ENCODE data around the gene APH1A. TPM values are rescaled to one million over a fixed set of nuclear protein-coding genes. Genes with fewer than 3 reads are reported as not detected.
A peak's percentile ranks its signal among the peaks of the same experiment; 100 is the strongest.
"Not testable (repeated sequence)": the region's sequence is repeated elsewhere in the genome, so short reads cannot be mapped to it uniquely, and the experiment has no call there.

The APH1A gene
- total RNA-seq, 1 donor = 103 TPM

DNA sequence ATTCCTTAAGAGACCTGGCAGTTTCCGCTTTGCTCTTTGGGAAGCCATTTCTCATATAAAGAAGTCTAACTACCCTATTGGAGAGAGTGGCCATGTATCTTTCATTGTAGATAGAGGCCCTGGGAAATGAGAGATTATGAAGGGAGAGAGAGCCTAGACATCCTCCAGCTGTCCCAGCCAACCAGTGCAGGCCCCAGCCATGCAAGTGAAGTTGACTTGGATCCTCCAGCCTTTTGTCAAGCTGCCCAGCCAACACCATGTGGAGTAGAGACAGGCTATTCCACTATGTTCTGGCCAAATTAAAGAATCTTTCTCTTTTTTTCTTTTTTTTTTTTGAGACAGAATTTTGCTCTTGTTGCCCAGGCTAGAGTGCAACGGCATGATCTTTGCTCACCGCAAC is 25.8 kb downstream of the APH1A start:
- no peak for DNase-seq (ENCODE audit: low read depth)
- H3K4me3 ChIP-seq (ENCODE audit: low read depth, low read length) = no peak overlapping the region
- TF ChIP-seq CTCF (IDR thresholded peaks at IDR 0.05; ENCODE audit: insufficient read depth, low read depth, low read length) = no peak

DNA sequence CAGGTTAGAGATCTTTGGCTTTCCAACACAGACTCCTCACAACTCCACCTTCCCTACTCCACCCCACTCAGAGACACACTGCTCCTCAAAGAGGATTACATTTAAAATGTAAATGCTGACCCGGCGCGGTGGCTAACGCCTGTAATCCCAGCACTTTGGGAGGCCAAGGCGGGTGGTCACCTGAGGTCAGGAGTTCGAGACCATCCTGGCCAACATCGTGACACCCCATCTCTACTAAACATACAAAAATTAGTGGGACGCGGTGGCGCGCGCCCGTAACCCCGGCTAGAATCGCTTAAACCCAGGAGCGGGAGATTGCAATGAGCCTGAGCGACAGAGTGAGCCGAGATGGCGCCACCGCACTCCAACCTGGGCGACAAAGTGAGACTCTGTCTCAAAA is 31.1 kb downstream of the APH1A start:
- no peak for TF ChIP-seq CTCF (IDR thresholded peaks at IDR 0.05; ENCODE audit: insufficient read depth, low read depth, low read length)
- no peak for DNase-seq (ENCODE audit: low read depth)

DNA sequence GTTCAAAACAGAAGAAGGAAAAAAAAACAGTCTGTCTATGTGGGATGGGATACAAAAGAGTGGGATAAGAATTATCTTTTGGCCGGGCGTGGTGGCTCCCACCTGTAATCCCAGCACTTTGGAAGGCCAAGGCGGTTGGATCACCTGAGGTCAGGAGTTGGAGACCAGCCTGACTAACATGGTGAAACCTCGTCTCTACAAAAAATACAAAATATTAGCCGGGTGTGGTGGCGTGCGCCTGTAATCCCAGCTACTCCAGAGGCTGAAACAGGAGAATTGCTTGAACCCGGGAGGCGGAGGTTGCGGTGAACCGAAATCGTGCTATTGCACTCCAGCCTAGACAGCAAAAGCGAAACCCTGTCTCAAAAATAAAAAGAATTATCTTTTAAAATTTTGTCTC is 31.6 kb downstream of the APH1A start:
- not testable (repeated sequence) for DNase-seq (ENCODE audit: low read depth)

More for the DNA sequence above, 31.1 kb downstream of the APH1A start:
- H3K4me3 ChIP-seq (ENCODE audit: low read depth, low read length) = no peak overlapping the region

DNA sequence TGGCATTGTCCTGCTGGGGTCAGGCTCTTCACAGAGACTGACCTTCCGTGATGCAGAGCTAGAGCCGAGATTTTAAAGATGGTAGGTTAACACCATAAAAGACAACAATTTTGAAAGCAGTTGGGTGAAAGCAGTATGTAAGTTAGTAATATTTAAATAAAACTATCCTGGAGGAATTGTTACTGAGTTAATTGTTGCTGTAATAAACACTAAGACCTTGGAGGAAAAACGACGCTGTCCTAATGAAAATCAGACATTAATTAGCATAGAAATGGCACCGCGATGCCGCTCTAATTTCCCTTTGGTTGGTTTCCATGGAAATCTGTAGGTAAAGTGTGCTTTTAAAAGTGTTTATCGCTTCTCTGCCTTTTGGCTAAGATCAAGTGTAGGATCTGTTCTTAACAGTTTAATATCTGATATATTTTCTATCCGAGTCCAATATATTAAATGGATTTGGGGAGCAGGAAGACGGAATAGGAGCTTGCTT is 32.2 kb downstream of the APH1A start:
- TF ChIP-seq CTCF (IDR thresholded peaks at IDR 0.05; ENCODE audit: insufficient read depth, low read depth, low read length) = no peak
- no peak for DNase-seq (ENCODE audit: low read depth)
- H3K4me3 ChIP-seq (ENCODE audit: low read depth, low read length) = peak overlapping the region; percentile 84

More for the DNA sequence above, 31.6 kb downstream of the APH1A start:
- H3K4me3 ChIP-seq (ENCODE audit: low read depth, low read length) = not testable (repeated sequence)

DNA sequence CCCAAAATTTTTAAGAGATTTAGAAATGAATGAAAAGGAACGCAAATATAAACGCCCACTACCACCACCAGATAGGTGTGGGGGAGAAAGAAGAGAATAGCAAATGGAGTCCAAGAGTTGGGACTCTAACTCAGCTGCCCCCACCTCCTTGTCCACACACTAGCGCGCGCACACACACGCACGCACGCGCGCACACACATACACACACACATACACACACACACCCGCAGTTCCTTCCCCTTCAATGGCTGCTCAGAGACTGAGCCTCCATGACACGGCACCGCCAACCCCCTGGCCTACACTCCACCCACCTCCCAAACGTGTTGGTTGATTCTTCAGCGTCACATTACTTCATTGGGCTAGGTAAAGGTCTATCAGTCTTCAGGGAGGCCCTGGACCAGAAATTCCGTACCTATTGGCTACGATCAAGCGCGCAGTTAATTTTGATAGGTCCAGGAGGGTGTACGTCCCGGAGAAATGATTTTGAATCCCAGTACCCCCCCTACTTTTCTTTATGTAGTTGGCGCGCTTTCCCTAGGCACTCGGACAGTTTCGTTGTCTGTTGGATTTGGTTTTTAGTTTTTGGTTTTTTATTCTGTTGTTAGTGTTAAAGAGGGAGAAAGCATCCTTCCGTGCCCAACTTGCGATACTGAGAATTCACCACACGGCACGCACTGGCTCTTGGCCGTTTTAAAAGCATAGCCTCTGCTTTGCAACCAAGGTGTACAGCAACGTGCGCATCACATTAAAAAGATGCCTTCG is 32.8 kb downstream of the APH1A start, which contains the start of gene ANP32E:
TSS of gene ANP32E (minus strand) at position 261 of the 762 bp plus-strand sequence. CDS start 326 bp downstream, outside the sequence.
- TF ChIP-seq CTCF (IDR thresholded peaks at IDR 0.05; ENCODE audit: insufficient read depth, low read depth, low read length) = peak; percentile 8
- peak; percentile 99 for DNase-seq (ENCODE audit: low read depth)
- peak within 1 kb of the TSS; percentile 84 for H3K4me3 ChIP-seq (ENCODE audit: low read depth, low read length)

GRCh38 chr1:150235294-150235851 is 33.4 kb downstream of the APH1A start:
- DNase-seq (ENCODE audit: low read depth) = peak; percentile 7
- peak overlapping the region; percentile 84 for H3K4me3 ChIP-seq (ENCODE audit: low read depth, low read length)
- no peak for TF ChIP-seq CTCF (IDR thresholded peaks at IDR 0.05; ENCODE audit: insufficient read depth, low read depth, low read length)

GRCh38 chr1:150234566-150235293 is 34.1 kb downstream of the APH1A start:
- no peak for TF ChIP-seq CTCF (IDR thresholded peaks at IDR 0.05; ENCODE audit: insufficient read depth, low read depth, low read length)
- DNase-seq (ENCODE audit: low read depth) = peak; percentile 72
- peak overlapping the region; percentile 84 for H3K4me3 ChIP-seq (ENCODE audit: low read depth, low read length)
